Stimulated activated naive CD8-positive, alpha-beta T cell treated with anti-CD3 and anti-CD28 coated beads, Interleukin-15, amount 100 ng/mL, for 72 hours (primary cell): Measurements from ENCODE around the gene ANKRD26.

Experiments used
- ATAC-seq: fragments of 150-1000 bp; cut with Tn5 transposase; 2 replicates; pipeline ENCODE4 v1.10.0; 2021; ENCODE audit warnings: mild to moderate bottlenecking, moderate library complexity
- DNase-seq, 2 donors: peaks; one replicate each; pipeline ENCODE4 v3.0.0; 2021 to 2022
- H3K27ac Mint-ChIP-seq, 2 donors: one replicate each; pipeline ENCODE4 v1.8.0; 2022; ENCODE audit warnings: mild to moderate bottlenecking in 2 of 2, mixed read lengths in 2 of 2, moderate library complexity in 2 of 2
- H3K27me3 Mint-ChIP-seq: one replicate; pipeline ENCODE4 v1.8.0; 2022; ENCODE audit warnings: mixed read lengths
- H3K4me1 Mint-ChIP-seq: one replicate; pipeline ENCODE4 v1.8.0; 2022; ENCODE audit warnings: mild to moderate bottlenecking, mixed read lengths
- H3K4me3 Mint-ChIP-seq, 2 donors: one replicate each; pipeline ENCODE4 v1.8.0; 2022; ENCODE audit warnings: mild to moderate bottlenecking in 2 of 2, mixed read lengths in 2 of 2, moderate library complexity in 1 of 2
- H3K9me3 Mint-ChIP-seq, 2 donors: one replicate each; pipeline ENCODE4 v1.8.0; 2022; ENCODE audit warnings: mixed read lengths in 2 of 2

ANKRD26 gene

DNA sequence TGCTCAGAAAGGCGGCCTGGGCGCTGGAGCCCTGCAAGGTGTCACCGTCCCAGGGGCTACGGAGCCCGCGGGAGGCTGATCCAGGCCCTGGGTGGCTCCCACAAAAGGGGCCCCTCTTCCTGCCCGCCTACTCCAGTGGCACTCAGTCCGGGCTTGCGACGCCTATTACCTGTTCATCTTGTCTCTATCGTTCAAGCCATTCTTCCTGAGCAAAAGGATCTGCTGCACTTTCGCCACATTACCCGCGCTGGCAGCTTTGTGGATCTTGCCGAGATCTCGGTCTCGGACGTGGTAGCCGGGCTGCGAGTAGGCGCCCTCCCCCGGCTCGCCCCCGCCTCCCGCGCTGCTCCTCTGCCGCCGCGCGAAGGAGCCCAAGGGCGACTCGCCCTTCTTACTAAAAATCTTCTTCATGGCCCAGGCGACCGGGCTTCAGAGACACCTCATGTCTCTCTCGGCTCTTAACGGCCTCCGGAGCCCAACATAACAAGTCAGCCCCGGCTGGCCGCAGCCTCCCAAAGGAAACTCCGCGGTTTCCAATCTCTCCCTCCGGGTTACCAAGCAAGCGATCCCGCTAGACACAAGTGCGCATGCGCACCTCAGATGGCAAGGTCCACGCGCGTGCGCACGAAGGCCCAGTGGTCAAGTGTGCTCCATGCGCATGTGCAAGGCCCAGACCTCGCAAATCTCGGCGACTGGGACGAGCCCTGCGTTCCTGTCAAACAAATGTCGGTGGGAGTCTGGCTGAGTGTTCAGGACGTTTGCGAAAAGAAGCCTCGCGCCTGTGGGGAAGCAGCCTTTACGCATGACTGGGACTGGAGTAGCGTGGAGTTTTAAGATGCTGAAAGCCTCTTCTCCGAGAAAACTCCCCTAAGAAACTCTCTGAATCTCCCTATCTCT lies at the start of gene ANKRD26:
Gene ANKRD26, minus strand, starts transcription at position 579 of the 897 bp plus-strand sequence. Its CDS starts 168 bp downstream, at position 411.
- Mint-ChIP-seq H3K27me3 (no peaks in the 10 kb centered on the region), H3K9me3 (no peaks in the 10 kb centered on the region), H3K4me3 (peak within 1 kb of the TSS; percentile 93 to 98), H3K27ac (peak within 1 kb of the TSS; percentile 96 to 97), H3K4me1 (peaks cover 66% of the 10 kb centered on the region)
- peak; percentile 95 to 96 for DNase-seq
- ATAC-seq: peak; percentile 57

DNA sequence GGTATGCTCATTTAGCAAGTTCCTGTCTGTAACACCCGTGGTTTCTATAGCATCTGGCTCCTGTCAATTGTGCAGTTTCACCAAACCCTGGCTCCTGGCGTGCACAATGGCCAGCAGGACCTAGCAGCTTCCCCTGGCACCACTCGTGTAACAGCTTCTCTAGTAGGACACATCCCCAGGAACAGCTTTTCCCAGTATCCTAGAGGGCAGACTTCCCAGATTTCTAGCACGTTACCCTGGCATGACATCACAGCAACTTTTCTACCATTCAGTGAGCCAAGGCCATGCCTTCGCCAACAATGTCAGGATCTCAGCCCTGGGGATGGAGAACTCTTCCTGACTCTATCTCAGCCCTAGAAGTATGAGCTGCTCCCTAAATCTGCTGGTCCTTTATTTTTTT lies 47.4 kb upstream of the ANKRD26 start:
- no peaks in the 10 kb centered on the region for H3K9me3 Mint-ChIP-seq
- peaks cover 54% of the 10 kb centered on the region for H3K4me1 Mint-ChIP-seq
- no peaks in the 10 kb centered on the region for H3K27me3 Mint-ChIP-seq
- H3K4me3 Mint-ChIP-seq: no peak overlapping the region
- H3K27ac Mint-ChIP-seq: no peak overlapping the region
- DNase-seq: no peak
- no peak for ATAC-seq

DNA sequence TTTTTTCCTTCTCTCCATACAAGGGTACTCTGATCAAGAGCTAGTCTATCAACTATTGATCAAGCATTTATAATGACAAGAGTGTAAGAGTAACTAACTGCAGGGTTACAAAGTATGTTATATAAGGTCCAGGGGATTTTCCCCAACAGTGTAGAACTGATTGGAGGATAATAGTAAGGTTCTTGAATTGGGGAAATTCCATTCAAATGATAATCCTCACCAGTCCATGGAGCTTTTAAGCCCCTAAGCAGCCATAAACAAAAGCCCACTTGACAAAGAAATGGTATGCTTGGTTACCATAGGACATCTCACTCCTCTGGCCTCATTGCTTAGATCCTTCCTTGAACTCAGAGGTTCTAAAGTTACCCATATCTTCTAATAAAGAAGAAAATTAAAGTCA lies 45.6 kb upstream of the ANKRD26 start:
- ATAC-seq (no peak), DNase-seq (no peak)
- H3K9me3 Mint-ChIP-seq: no peaks in the 10 kb centered on the region
- H3K27me3 Mint-ChIP-seq: no peaks in the 10 kb centered on the region
- peak overlapping the region in 1 of 2 donors; percentile 25 for H3K27ac Mint-ChIP-seq
- H3K4me1 Mint-ChIP-seq: peaks cover 39% of the 10 kb centered on the region
- no peak overlapping the region for H3K4me3 Mint-ChIP-seq

DNA sequence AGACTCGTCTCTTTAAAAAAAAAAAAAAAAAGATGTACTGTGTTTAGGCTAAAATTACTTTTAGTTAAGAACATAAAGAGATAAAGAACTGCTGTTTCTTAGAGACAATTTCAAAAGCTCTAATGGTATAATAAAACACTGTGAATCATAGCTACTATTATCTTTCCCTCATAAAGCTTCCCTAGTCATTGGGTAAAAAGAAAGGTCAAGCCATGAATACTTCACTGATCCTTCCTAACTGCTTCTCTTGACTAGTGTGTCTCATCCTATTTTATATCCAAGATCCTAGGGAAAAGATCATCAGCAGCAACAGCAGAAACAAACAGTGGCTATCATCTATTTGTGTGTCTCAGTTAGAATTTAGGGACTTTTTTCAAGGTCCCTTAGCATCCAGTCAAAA lies 43.4 kb upstream of the ANKRD26 start:
- no peak for ATAC-seq
- Mint-ChIP-seq H3K27ac (no peak overlapping the region), H3K27me3 (no peaks in the 10 kb centered on the region), H3K4me3 (no peak overlapping the region), H3K4me1 (peaks cover 23% of the 10 kb centered on the region), H3K9me3 (no peaks in the 10 kb centered on the region)
- DNase-seq: no peak

DNA sequence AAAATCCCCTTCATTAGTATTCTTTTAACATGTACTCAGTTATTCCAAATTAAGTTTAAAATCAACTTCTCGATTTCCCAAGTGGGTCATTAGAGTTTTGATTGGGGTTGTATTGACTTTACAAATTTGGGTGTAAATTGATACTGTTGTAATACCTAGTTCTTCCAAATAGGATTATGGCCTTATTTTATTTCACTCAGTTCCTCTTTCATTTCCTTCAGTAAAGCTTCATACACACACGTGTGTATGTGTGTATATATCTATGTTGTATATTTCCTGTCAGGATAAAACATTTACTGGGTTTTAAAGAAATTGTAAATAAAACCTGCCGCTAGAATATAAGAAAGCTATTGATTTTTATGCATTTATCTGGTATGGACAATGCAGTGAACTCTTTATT lies 38.0 kb upstream of the ANKRD26 start:
- no peak overlapping the region for H3K4me3 Mint-ChIP-seq
- no peak overlapping the region for H3K27ac Mint-ChIP-seq

DNA sequence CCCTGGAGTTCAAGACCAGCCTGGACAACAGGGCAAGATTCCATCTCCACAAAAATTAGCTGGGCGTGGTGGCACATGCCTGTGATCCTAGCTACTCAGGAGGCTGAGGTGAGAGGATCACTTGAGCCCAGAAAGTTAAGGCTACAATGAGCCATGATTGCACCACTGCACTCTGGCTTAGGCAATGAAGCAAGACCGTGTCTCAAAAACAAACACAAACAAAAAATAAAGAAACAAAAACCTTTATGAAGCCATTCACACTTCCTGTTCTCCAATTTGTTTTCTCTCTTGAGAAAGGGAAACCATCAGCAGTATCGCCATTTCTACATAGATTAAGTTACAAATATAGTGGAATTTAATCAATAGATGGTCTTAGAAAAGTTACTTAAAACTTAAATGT lies 34.1 kb upstream of the ANKRD26 start:
- no peaks in the 10 kb centered on the region for H3K27me3 Mint-ChIP-seq
- H3K4me1 Mint-ChIP-seq: no peaks in the 10 kb centered on the region
- ATAC-seq (no peak), DNase-seq (no peak)
- H3K9me3 Mint-ChIP-seq: no peaks in the 10 kb centered on the region
- H3K4me3 Mint-ChIP-seq: no peak overlapping the region
- no peak overlapping the region for H3K27ac Mint-ChIP-seq

More for the DNA sequence above, 38.0 kb upstream of the ANKRD26 start:
- H3K27me3 Mint-ChIP-seq: no peaks in the 10 kb centered on the region
- H3K4me1 Mint-ChIP-seq: no peaks in the 10 kb centered on the region
- no peaks in the 10 kb centered on the region for H3K9me3 Mint-ChIP-seq
- DNase-seq (no peak), ATAC-seq (no peak)

DNA sequence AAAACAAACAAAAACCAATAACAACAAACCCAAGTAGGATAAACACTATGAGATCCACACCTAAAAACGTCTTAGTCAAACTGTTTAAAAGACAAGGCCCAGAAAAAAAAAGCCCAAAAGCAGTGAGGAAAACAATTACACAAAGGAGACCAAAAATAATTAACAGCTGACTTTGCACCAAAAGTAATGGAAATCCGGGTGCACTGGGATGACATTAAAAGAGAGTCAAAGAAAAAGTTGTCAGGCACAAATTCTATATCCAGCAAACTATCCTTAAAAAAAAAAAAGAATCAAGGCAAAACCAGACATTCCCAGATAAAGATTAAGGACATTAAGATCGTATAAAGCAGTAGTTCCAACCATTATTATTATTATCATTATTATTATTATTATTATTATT lies 7.9 kb upstream of the ANKRD26 start:
- H3K4me3 Mint-ChIP-seq: no peak overlapping the region
- no peak for DNase-seq
- peaks cover 16% of the 10 kb centered on the region for H3K4me1 Mint-ChIP-seq
- no peaks in the 10 kb centered on the region for H3K27me3 Mint-ChIP-seq
- H3K9me3 Mint-ChIP-seq: no peaks in the 10 kb centered on the region
- H3K27ac Mint-ChIP-seq: no peak overlapping the region
- ATAC-seq: no peak

DNA sequence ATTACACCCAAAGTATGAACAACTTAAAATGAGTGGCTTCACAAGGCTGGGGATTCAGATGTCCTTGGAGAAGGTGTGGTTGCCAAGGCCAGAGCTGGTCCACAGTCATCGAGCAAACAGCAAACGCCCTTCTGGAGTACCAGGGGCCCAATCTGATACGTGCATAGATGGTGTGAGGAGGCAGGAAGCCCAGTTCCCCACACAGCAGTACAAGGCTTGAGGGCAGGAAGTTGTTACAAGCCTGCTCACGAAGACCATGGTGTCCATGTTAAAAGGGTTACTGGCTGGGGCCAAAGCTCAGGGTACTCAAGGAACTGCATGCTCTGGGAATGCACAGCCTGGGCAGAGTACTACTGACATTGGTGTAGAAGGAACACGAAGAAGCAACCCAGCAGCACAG lies 4.6 kb upstream of the ANKRD26 start:
- peak overlapping the region in 1 of 2 donors; percentile 86 for H3K27ac Mint-ChIP-seq
- H3K9me3 Mint-ChIP-seq: no peaks in the 10 kb centered on the region
- peaks cover 48% of the 10 kb centered on the region for H3K4me1 Mint-ChIP-seq
- H3K27me3 Mint-ChIP-seq: no peaks in the 10 kb centered on the region
- ATAC-seq: peak; percentile 22
- no peak overlapping the region for H3K4me3 Mint-ChIP-seq
- peak; percentile 12 to 21 for DNase-seq

DNA sequence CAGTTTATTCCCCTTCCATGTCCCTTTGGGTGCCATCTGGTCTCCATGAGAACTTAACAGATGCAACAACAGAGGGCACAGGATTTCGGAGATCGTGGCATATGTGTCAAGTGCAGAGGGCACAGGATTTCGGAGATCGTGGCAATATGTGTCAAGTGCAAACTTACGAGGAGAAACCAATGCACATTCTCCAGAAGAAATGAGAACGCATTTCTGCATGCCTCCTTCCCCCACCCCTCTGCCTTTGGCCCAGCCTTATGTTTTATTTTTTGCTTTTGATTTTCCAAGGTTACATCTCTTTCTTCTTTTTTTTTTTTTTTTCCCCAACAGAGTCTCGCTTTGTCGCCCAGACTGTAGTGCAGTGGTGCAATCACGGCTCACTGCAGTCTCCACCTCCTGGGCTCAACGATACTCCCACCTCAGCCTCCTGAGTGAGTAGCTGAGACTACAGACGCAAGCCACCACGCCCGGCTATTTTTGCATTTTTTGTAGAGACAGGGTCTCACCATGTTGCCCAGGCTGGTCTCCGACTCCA lies 586 bp upstream of the ANKRD26 start:
- no peaks in the 10 kb centered on the region for H3K27me3 Mint-ChIP-seq
- H3K9me3 Mint-ChIP-seq: no peaks in the 10 kb centered on the region
- peaks cover 70% of the 10 kb centered on the region for H3K4me1 Mint-ChIP-seq
- H3K27ac Mint-ChIP-seq: peak overlapping the region; percentile 96 to 97
- peak overlapping the region; percentile 93 to 98 for H3K4me3 Mint-ChIP-seq
- peak; percentile 58 for ATAC-seq
- DNase-seq: peak; percentile 37 to 52

DNA sequence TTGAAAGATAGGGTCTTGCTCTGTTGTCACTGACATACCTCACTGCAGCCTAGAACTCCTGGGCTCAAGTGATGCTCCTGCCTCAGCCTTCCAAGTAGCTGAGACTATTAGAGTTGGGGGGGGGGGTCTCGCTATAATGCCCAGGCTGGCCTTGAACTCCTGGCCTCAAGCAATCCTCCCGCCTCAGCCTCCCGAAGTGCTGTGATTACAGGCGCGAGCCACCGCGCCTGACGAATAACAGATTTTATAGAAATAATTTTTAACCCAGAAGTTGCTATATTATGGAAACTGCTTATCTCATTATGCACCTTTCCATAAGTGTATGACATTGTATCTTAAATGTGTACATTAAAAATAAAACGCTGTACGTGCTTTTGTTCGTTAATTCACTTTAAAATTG lies 846 bp downstream of the ANKRD26 start:
- Mint-ChIP-seq H3K27me3 (no peaks in the 10 kb centered on the region), H3K27ac (peak overlapping the region; percentile 96 to 97)

DNA sequence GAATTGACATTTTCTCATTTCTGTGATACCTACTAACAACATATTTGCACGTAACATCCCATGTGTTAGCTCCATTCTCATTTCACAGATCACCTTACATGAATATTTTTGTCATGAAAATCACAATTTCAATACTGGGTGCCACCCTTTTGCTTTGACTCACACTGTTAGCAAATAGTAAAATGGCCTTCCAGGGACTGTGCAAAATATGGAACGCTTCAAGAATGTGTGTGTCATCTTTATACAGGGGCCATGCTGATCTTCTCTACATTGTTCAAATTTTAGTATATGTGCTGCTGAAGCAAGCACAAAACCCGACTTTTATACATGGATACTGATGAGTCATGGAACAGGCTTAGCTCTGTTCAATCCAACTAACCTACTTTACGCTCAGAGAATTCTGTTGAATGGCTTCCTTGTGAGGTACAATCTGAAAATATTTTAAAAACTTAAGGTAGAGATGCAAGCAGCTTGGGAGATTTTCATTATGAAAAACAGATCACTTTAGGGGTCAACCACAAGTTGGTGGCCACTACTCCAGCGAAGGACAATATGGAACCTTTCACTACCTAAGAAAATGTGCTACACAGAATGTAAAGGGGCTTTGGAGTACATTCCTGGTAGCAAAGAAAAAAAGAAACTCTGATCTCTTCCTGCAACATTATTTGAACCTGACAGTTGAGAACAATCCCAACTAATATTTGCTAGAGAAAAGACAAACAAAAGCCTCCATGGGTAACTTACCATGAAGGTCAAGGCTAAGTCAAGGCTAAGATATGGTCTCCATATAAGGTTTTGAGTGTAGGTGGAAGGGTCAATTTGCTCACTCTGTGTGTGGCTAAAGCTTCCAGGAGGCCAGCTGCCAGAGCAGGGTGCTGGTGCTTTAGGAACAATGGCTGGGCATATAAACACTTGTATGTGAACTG lies 11.9 kb downstream of the ANKRD26 start:
- Mint-ChIP-seq H3K27ac (no peak overlapping the region), H3K4me1 (no peaks in the 10 kb centered on the region), H3K27me3 (no peaks in the 10 kb centered on the region), H3K4me3 (no peak overlapping the region), H3K9me3 (no peaks in the 10 kb centered on the region)
- ATAC-seq (no peak), DNase-seq (no peak)

More for the DNA sequence above, 846 bp downstream of the ANKRD26 start:
- no peak for DNase-seq
- no peak for ATAC-seq
- Mint-ChIP-seq H3K9me3 (no peaks in the 10 kb centered on the region), H3K4me1 (peaks cover 59% of the 10 kb centered on the region), H3K4me3 (peak overlapping the region; percentile 93 to 98)

DNA sequence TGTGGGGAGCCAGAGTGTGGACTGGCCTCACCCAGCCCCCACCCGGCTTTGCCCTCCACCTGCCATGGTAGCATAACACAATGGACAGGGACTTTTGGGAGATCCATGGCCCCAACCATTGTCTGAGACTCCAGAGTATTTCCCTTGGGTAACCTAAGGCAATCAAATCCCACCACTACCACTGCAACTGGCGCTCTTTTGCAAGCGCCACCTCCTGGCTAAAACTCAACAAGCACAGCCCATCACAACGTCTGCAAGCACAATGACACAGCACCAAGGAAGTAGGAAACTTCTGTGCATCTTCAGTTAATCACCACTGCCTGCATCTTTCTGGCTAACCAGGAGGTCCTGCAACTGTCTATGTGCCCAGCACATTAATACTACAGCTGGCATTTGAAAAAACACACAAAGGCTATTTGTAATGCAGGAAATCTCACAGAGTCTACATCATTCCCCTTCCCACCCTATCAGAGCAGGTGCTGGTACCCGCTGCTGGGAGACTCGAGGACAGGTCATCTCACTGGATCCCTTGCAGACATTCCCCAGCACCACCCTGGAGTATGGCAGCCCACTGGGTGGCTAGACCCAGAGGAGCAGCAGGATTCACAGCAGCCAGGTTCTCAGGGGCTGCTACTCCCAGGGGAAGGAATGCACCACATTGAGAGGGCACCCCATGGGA lies 27.7 kb downstream of the ANKRD26 start:
- ATAC-seq (no peak), DNase-seq (no peak)
- Mint-ChIP-seq H3K4me1 (peaks cover 31% of the 10 kb centered on the region), H3K27ac (peak overlapping the region in 1 of 2 donors; percentile 50), H3K27me3 (no peaks in the 10 kb centered on the region), H3K4me3 (no peak overlapping the region), H3K9me3 (no peaks in the 10 kb centered on the region)

DNA sequence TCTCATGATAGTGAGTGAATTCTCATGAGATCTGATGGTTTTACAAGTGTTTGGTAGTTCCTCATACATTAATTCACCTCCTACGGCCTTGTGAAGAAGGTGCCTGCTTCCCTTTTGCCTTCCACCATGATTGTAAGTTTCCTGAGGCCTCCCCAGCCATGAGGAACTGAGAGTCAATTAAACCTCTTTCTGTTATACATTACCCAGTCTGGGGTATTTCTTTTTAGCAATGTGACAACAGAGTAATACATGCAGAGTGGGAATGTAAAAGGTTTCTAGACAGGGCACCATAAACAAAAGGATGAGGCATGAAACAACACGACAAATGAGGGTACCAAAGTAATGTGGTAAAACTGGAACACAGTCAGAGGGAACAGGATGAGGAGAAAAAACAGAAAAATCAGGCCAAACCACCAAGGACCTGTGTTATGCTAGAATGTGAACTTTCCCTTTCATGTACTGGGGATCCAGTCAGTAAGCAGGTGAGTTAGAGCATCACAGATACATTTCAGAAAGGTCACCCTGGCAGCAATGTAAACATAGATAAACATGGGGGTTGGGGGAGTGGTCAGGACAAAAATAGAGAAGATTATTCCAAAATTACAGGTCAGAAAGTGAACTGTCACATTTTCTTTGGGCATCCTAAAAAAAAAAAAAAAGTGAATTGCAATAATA lies 31.9 kb downstream of the ANKRD26 start:
- Mint-ChIP-seq H3K4me3 (no peak overlapping the region), H3K9me3 (no peaks in the 10 kb centered on the region), H3K27ac (peak overlapping the region in 1 of 2 donors; percentile 64), H3K4me1 (peaks cover 9% of the 10 kb centered on the region), H3K27me3 (no peaks in the 10 kb centered on the region)
- DNase-seq: no peak
- no peak for ATAC-seq

DNA sequence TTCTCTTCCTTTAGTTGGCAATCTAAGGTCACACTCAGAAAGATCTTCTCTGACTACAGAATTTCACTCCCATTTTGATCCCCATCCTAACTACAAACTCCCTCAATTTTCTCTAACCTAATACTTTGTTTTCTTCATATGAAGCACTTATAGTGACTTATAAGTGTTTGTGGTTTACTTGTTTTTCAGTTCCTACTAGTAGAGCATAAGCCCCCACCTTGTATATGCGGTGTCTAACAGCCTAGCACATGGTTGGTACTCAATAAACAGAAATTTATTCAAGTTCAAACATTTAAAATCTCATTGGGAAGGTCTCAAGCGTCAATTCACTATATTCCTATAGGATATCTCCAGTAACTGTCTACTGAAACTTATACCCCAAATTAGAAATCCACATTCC lies 35.2 kb downstream of the ANKRD26 start:
- no peak for DNase-seq
- Mint-ChIP-seq H3K9me3 (no peaks in the 10 kb centered on the region), H3K4me1 (peaks cover 9% of the 10 kb centered on the region), H3K27ac (no peak overlapping the region), H3K4me3 (no peak overlapping the region), H3K27me3 (no peaks in the 10 kb centered on the region)
- no peak for ATAC-seq

DNA sequence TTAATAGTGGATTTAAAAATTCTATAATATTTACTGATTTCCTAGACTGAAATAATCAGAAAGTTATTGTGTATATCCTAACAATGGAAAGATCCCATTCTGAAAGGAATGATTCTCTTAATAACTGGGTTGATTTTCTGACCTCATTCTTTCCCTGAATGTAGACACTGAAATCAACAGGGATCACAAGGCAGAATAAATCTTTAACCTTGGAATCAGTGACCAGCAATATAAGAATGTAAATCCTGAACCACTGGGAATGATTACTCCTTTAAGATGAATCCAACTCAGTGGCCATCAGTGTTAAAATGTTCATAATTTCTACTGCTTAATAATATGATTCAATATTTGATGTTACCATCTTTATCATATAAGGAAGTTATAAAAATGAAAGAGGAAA lies 47.6 kb downstream of the ANKRD26 start:
- no peak for ATAC-seq
- Mint-ChIP-seq H3K9me3 (no peaks in the 10 kb centered on the region), H3K4me1 (no peaks in the 10 kb centered on the region), H3K27ac (no peak overlapping the region), H3K4me3 (no peak overlapping the region), H3K27me3 (no peaks in the 10 kb centered on the region)
- no peak for DNase-seq
